Spleen (tissue), 7 donors: ENCODE measurements around the gene AKAP13.
A peak's percentile ranks its signal among the peaks of the same experiment; 100 is the strongest.

ENCODE experiments used
- POLR2A ChIP-seq, 3 donors: fragments of 450-650 bp; IDR thresholded peaks; one replicate each; pipeline ENCODE4 v1.5.1; 2017; ENCODE audit warnings: antibody characterized with exemption in 3 of 3, mild to moderate bottlenecking in 1 of 3
- POLR2AphosphoS5 ChIP-seq, 3 donors: sonication (generic); formaldehyde crosslinking; IDR thresholded peaks; one replicate each; pipeline ENCODE4 v1.5.1; 2017; ENCODE audit warnings: antibody characterized with exemption in 3 of 3
- TF ChIP-seq, protein P1 (sequence below), 11 experiments: fragments of 200-600 bp in 7 of 11; fragments of 450-650 bp in 4 of 11; sonication (generic) in 4 of 11; IDR thresholded peaks in 8 of 11; conservative IDR thresholded peaks in 3 of 11; 1 replicate in 7 of 11; 2 replicates in 4 of 11; pipeline versions ENCODE4 v1.4.0 to v1.8.0; 2016 to 2021; ENCODE audit warnings: antibody characterized with exemption in 11 of 11, inconsistent platforms in 4 of 11, mild to moderate bottlenecking in 1 of 11
- donor health status: DM: no; HTN: no; CAD: no; lungs with moderate emphysema.
- donor health status: DM: no; HTN: no; CAD: no.
- donor health status: DM: no; HTN: no; CAD: no.

DNA sequence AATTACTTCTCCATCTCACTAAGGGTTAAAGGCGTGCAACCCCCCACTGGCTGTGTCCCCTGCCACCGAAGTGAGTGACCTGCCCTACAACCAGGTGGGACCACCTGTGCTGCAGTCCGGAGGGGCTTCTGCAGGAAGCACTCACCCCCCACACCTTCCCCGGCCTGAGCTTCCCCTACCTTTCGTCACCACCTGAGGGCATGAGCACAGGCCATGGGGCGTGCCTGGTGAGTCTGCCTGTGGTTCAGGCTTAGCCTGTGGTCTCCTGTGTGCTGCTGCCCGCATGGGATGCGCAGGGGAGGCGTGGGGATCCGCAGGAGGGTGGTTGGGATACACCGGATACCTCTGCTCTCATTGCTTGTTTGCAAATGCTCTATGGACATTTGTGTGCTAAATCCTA, 368.3 kb downstream of the AKAP13 start:
- TF ChIP-seq, protein P1, sequence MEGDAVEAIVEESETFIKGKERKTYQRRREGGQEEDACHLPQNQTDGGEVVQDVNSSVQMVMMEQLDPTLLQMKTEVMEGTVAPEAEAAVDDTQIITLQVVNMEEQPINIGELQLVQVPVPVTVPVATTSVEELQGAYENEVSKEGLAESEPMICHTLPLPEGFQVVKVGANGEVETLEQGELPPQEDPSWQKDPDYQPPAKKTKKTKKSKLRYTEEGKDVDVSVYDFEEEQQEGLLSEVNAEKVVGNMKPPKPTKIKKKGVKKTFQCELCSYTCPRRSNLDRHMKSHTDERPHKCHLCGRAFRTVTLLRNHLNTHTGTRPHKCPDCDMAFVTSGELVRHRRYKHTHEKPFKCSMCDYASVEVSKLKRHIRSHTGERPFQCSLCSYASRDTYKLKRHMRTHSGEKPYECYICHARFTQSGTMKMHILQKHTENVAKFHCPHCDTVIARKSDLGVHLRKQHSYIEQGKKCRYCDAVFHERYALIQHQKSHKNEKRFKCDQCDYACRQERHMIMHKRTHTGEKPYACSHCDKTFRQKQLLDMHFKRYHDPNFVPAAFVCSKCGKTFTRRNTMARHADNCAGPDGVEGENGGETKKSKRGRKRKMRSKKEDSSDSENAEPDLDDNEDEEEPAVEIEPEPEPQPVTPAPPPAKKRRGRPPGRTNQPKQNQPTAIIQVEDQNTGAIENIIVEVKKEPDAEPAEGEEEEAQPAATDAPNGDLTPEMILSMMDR (IDR thresholded peaks at IDR 0.05 in 8 of 11, conservative IDR thresholded peaks at IDR 0.05 in 3 of 11), result no peak
- TF ChIP-seq POLR2A (IDR thresholded peaks at IDR 0.05) (no peak), POLR2AphosphoS5 (IDR thresholded peaks at IDR 0.05) (peak; percentile 56 to 79 (median 69))
